GDM1 (cell line): ENCODE results near the gene KRI1.
A peak's percentile ranks its signal among the peaks of the same experiment; 100 is the strongest.
"Not testable (repeated sequence)": the region's sequence is repeated elsewhere in the genome, so short reads cannot be mapped to it uniquely, and the experiment has no call there.

Experiments used
- DNase-seq: peaks from one replicate; lab custom pipeline; 2025; lab: John Stamatoyannopoulos, UW

The KRI1 gene

DNA sequence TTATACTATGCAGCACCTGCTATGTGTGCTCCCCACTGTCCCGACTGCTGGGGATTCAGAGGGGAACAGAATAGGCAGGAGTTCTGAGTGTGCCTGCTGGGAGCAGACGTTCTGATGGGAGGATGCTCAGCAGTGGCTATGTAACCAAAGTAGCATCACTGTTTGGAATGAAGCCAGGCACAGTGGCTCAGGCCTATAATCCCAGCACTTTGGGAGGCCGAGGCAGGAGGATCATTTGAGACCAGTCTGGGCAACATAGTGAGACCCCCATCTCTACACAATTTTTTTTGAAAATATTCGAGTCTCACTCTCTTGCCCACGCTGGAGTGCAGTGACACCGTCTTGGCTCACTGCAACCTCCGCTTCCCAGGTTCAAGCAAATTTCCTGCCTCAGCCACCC, 16.1 kb downstream of the KRI1 start:
- no peak for DNase-seq

DNA sequence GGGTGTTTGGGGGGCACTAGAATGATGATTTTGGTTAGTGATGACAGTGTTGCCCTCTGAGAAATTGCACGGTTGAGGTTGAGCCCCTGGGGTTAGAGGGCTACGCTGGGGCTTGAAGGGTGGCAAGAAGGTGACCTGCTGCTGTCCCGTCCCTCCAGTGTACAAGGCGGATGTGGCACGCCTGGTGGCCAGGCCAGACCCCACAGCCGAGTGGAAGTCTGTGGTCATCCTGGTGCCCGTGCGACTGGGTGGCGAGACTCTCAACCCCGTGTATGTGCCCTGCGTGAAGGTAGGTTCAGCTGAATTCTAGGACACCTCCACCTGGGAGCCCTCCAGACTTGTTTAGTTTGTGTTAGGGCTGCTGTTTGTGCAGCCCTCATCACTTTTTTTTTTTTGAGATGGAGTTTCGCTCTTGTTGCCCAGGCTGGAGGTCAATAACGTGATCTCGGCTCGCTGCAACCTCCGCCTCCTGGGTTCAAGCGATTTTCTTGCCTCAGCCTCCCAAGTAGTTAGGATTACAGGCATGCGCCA, 17.0 kb downstream of the KRI1 start:
- no peak for DNase-seq

DNA sequence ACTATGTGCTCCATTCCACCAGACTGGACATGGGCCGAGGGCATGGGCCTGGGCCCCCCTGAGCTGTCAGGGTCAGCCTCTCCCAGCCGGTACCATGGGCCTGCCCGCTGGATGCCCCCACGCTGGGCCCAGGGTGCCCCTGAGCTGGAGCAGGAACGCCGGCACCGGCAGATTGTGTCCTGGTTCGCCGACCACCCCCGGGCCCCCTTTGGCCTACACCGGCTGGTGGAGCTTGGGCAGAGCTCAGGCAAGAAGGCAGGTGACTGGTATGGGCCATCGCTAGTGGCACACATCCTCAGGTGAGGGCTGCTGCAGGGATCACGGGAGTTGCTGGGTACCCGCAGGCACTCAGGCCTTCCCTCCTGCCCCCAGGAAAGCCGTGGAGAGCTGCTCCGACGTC, 19.0 kb downstream of the KRI1 start:
- DNase-seq = no peak

DNA sequence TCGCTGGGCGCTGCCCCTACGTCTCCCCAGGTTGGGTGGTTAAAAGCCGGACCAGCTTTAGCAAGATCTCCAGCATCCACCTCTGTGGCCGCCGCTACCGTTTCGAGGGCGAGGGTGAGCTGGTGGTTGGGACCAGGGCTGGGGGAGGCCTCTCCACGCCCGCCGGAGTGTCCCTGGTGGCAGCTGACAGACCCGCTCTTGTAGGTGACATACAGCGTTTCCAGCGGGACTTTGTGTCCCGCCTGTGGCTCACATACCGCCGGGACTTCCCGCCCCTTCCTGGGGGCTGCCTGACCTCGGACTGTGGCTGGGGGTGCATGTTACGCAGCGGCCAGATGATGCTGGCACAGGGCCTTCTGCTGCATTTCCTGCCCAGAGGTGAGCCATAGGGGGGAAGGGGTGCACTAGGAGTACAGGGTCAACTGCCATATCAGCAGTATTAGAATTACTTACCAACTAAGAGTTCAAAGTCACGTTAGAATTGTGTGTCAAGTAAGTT, 21.0 kb downstream of the KRI1 start:
- DNase-seq = no peak

DNA sequence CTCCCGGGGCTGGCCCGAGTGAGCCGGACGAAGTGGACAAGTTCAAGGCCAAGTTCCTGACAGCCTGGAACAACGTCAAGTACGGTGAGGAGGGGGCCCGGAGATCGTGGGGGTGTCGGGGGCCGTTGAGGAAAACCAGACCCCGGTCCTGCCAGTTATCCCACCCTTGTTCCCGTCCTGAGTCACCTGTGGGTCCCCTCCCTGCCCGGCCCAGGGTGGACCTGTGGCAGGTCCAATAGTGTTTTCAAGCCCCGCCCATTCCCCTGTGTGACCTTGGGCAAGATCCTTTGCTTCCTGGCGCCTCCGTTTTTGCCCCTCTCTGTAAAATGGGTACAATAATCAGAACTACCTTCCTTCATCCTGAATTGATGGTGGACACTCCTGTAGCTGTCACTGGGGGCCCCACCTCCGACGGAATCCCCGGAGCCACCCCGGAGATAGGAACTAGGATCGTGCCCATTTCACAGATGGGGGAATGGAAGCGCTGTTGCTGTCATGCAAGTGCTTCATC, 21.5 kb downstream of the KRI1 start:
- DNase-seq = no peak

DNA sequence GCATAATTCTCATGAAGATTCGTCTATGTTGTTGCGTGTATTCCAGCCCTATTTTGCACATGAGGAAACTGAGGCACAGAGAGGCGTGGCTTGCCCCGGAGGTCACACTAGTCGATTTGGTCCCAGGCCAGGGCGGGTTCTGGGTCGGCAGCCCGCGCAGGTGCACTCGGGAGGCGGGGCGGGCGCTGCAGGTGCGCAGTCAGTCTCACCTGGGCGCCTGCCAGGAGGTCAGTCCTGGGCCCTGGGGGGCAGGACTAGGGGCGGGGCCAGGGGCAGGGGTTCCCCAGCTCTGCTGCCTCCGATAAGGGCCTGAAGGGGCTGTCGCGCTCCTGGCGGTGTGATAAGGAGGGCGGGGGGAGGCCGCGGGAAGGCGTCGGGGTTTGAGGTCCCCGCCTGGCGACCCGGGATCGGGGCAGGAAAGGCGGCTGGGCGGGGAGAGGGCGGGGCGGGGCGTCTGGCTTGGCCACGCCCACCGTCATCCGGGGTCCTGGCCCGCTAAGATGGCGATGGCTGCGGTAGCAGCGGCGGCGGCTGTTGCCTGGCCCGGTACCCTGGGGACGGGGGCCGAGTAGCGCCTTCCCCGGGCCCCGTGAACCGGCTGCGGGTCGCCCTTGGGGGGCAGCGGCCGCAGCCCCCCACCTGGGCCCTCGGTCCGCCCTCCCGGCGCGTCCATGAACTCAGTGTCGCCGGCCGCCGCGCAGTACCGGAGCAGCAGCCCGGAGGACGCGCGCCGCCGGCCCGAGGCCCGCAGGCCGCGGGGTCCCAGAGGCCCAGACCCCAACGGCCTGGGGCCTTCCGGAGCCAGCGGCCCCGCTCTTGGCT, 22.2 kb downstream of the KRI1 start, which contains the start of gene ATG4D:
ATG4D (plus strand) TSS at position 485 of the 822 bp plus-strand sequence; CDS start at position 672, 187 bp downstream.
- DNase-seq = peak; percentile 61

DNA sequence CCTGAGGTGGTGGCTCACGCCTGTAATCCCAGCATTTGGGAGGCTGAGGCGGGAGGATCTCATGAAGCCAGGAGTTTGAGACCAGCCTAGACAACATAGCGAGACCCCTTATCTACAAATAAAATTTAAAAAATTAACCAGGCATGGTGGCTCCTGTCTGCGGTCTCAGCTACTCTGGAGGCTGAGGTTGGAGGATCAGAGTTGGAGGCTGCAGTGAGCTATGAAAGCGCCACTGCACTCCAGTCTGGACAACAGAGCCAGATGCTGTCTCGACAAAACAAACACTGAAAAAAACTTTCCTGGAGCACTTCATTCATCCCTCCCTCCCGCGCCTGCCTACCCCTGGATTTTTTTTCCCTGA, 22.8 kb downstream of the KRI1 start:
- DNase-seq = no peak

DNA sequence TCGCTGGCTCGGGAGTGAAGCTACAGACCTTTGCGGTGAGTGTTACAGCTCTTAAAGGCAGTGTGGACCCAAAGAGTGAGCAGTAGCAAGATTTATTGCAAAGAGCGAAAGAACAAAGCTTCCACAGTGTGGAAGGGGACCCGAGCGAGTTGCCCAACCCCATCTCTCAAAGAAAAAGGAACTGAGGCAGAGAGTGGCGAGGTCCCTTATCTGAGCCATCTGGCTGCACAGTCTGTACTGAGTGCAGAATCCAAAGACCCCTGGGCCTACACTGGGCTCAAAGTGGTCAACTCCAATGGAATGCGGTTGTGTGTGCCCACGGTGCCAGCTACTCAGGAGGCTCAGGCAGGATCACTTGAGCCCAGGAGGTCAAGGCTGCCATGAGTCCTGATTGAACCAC, 26.8 kb downstream of the KRI1 start:
- DNase-seq = not testable (repeated sequence)

DNA sequence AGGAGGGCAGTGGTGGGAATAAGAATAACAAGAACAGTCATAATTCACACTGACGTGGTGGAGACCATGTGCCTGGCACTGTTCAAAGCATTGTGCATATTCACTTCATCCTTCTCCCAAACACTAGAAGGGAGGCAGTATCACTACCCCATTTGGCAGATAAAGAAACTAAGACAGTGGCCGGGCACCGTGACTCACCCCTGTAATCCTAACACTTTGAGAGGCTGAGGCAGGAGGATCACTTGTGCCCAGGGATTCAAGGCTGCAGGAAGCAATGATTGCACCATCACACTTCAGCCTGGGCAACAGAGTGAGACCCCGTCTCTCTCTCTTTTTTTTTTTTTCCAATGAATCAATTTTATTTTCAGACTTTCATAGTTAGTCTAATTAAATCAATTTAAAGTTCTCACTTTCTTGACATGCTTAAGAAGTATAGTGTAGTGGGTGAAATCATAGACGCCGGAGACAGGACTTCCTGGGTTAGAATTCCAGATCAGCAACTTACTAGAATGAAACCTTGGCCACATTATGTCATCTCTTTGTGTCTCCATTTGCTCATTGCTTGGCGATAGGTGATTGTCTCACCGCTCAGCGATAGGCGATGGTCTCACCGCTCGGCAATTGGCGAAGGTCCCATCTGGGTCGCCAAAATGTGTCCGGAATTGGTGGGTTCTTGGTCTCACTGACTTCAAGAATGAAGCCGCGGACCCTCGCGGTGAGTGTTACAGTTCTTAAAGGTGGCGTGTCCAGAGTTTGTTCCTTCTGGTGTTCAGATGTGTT, 27.4 kb downstream of the KRI1 start:
- DNase-seq = no peak

DNA sequence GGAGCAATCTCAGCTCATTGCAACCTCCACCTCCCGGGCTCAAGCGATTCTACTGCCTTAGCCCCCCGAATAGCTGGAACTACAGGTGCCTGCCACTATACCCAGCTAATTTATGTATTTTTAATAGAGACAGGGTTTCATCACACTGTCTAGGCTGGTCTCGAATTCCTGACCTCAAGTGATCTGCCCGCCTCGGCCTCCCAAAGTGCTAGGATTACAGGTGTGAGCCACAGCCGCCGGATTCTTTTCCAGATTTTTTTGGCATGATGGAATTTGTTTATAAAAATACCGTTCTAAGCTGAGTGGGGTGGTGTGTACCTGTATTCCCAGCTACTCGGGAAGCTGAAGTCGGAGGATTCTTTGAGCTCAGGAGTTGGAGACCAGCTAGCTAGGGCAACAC, 28.1 kb downstream of the KRI1 start:
- DNase-seq = no peak

DNA sequence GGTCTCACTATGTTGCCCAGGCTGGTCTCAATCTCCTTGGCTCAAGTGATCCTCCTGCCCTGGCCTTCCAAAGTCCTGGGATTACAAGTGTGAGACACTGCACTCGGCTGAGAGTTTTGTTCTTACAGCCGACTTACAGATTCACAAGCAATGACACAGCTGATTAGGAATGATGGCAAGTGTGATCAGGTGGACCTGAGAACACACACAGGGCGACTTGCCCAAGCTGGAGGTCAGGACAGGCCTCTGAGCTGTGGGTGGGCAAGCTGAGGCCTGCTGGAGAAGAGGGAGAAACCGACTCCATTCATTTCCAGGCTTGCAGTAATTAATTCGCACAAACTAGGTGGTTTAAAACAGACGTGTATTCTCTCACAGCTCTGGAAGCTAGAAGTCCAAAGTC, 30.2 kb downstream of the KRI1 start:
- no peak for DNase-seq

DNA sequence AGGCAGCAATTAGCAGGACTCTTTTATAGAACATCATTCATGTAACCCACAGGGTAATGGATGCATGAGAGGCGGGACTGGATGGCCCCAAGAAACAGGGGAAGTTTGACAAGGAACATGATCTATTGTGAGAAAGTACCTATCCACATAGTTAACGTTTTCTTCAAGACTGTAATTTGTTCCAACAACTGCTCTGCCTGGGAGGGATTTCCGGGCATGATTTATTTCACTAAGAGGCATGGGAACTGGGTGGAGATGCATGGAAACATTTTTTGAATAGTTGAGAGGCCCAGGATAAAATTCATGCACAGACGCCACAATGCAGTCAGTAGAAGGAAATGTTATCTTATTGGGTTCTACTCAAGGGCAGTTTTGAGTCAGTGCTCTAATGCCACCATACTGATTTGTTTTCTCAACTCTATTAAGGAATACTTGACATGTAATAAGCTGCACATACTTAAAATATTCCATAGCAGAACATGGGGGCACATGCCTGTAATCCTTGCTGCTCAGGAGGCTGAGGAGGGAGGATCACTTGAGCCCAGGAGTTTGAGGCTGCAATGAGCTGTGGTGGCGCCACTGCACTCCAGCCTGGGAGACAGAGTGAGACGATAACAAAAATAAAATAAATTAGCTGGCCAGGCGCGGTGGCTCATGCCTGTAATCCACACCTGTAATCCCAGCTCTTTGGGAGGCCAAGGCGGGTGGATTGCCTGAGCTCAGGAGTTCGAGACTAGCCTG, 32.0 kb downstream of the KRI1 start:
- DNase-seq = no peak

DNA sequence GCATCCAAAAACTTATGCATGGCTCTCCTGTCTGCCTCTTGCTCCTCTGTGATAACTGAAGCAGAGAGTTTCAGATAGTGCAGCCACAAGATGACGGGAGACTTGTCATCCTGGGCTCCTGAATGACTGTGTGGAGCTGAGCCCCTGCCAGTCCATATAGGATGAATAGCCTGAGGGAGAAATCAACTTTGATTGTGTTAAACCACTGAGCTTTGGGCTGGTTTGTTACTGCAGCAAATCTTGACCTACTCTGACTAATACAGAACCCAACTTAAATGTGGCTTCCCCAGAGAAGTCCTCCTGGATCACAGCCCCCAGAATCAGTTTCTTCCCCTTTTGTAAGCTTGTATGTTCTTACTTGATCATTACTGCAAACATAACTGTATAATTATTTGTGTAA, 33.4 kb downstream of the KRI1 start:
- DNase-seq = no peak

DNA sequence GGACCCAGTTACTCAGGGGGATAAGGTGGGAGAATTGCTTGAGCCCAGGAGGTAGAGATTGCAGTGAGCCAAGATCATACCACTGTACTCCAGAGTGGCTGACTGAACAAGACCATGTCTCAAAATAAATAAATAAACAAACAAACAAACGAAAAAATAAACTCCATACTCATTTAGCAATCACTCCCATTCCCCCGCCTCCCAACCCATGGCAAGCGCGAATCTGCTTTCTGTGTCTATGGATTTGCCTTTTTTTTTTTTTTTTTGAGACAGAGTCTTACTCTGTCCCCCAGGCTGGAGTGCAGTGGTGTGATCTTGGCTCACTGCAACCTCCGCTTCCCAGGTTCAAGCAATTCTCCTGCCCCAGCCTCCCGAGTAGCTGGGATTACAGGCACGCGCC, 38.9 kb downstream of the KRI1 start:
- DNase-seq = not testable (repeated sequence)

DNA sequence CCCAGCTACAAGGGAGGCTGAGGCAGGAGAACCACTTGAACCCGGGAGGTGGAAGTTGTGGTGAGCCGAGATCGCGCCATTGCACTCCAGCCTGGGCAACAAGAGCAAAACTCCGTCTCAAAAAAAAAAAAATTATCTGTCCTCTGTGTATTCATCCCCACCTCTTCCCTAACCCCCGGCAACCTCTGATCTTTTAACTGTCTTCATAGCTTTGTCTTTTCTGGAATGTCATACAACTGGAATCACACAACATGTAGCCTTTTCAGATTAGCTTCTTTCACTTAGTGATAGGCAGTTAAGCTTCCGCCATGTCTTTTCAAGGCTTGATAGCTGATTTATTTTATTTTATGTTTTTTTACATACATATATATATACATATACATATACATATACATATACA, 40.2 kb downstream of the KRI1 start:
- DNase-seq = no peak

DNA sequence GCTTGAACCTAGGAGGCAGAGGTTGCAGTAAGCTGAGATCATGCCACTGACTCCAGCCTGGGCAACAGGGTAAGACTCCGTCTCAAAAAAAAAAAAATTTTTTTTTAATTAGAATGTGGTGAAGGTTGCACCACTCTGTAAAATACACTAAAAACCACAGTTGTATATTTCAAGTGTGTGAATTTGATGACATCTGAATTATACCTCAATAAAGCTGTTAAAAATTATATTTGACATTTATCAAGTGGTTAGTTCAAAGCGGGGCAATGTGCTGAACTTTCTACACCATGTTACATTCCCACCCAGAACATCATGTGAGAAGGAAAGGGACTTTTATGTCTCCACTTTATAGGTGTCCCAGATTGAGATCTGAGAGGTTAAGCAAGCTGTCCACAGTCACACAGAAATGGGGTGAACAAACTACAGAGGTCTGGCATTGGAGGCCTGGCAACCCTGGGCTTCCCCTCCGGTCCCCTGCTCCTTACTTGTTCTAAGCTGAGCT, 42.6 kb downstream of the KRI1 start:
- DNase-seq = no peak

DNA sequence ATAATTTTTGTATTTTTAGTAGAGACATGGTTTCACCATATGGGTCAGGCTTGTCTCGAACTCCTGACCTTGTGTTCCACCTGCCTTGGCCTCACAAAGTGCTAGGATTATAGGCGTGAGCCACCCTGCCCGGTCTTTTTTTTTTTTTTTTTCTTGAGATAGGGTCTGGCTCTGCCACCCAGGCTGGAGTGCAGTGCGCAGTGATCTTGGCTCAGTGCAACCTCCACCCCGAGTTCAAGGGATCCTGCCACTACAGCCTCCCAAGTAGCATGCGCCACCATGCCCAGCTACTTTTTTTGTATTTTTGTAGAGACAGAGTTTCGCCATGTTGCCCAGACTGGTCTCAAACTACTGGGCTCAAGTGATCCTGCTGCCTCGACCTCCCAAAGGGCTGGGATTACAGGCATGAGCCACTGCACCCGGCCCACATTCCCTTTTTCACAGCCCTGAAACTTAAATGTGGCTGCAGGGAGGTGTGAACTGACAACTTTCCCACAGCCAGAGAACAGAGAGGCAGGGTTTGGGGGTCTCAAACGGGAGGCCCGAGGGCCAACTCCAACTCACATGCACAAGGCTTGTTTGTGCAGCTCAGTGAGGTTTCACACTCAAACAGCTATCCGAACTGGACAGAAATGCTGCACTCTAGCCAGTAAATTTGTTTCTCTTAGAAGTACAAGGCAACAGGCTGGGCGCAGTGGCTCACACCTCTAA, 44.2 kb downstream of the KRI1 start:
- DNase-seq = no peak

DNA sequence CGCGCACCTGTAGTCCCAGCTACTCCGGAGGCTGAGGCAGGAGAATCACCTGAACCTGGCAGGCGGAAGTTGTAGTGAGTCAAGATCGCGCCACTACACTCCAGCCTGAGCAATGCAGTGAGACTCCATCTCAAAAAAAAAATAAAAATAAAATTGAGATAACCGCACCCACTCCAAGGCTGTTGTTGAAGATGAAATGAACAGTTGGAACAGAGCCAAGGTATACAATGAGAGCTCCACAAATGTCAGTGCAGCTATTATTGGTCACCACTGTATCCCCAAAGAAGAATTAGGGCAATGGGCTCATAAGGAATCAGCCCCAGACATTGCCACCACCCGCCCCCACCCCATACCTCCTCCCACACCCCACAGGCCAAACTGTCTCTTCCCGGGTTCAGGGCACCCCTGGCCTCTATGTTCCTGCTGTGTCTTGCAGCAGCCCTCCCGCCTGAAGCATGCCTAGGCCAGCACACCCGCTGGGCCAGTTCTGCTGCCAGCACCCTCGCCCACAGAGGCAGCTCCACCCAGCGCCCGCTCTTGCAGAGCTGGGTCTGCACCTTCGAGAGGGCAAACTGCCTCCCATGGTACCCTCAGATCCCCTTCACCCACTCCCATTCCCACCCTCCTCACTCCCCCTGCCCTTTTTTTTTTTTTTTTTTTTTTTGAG, 45.0 kb downstream of the KRI1 start:
- DNase-seq = no peak

DNA sequence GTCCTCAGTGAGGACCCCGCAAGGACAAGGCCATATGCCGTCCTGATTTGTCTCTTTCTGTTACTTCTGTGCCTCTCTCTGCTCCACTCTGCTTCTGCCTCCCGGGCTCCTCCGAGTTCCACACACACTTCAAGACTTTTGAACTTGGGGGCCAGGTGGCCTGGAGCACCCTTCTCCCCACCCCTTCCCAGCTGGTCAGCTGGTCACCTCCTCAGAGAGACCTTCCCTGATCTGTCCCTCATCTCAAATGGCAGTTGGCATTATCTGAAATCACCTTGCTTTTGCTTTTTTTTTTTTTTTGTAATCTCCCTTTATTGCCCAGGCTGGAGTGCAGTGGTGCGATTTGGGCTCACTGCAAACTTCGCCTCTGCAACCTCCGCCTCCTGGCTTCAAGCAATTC, 46.4 kb downstream of the KRI1 start:
- DNase-seq = no peak
